Gastroesophageal sphincter (tissue), 3 donors: Measurements from ENCODE around the gene SLC1A2.

ENCODE experiments used
- CTCF ChIP-seq, 4 experiments: fragments of 200-600 bp in 2 of 4; fragments of 450-650 bp in 2 of 4; sonication (generic) in 1 of 4; IDR thresholded peaks; one replicate each; pipeline ENCODE4 v1.5.1; 2017 to 2019; ENCODE audit warnings: antibody characterized with exemption in 4 of 4, mild to moderate bottlenecking in 2 of 4, moderate library complexity in 2 of 4
- POLR2A ChIP-seq, 2 donors: fragments of 450-650 bp; IDR thresholded peaks; one replicate each; pipeline ENCODE4 v1.6.1; 2017; ENCODE audit warnings: antibody characterized with exemption in 2 of 2, mild to moderate bottlenecking in 2 of 2, moderate library complexity in 1 of 2
- POLR2AphosphoS5 ChIP-seq: sonication (generic); formaldehyde crosslinking; IDR thresholded peaks from one replicate; pipeline ENCODE4 v1.6.1; 2017; ENCODE audit warnings: antibody characterized with exemption

GRCh38 chr11:35432464-35432863 lies 13.1 kb upstream of the SLC1A2 start:
- TF ChIP-seq POLR2A (IDR thresholded peaks at IDR 0.05), result no peak
- TF ChIP-seq CTCF (IDR thresholded peaks at IDR 0.05), result no peak
- no peak for TF ChIP-seq POLR2AphosphoS5
